IMR-90 (cell line): ENCODE data around the gene RUNX3. TPM values are rescaled to one million over a fixed set of nuclear protein-coding genes. Genes with fewer than 3 reads are reported as not detected.

ENCODE experiments used
- ATAC-seq: fragments of 200-7000 bp; cut with Tn5 transposase; 2 replicates; pipeline ENCODE4 v1.9.1; 2020; ENCODE audit warnings: low read depth, mild to moderate bottlenecking, moderate library complexity
- BruUV-seq: library from RNA; stranded (reverse); fragments of 400-500 nt; replicated peaks from 2 replicates; lab custom pipeline; 2021; lab: Mats Ljungman, UMichigan
- CTCF ChIA-PET: fragments of 300-600 bp; formaldehyde crosslinking; extraction: SDS; loops from one replicate; lab custom pipeline; 2021; ENCODE audit warnings: antibody characterized with exemption; lab: Yijun Ruan, JAX
- POLR2A ChIA-PET: fragments of 300-600 bp; sonication (Branson Sonifier 250); formaldehyde crosslinking; loops from one replicate; lab custom pipeline; 2022; ENCODE audit warnings: antibody characterized with exemption; ENCODE audit not compliant: unreplicated experiment; lab: Charles Lee
- DNase-seq: peaks from one replicate; pipeline ENCODE4 v3.0.0; 2013
- H2AFZ ChIP-seq: replicated peaks from 2 replicates; pipeline ENCODE3; 2013; ENCODE audit warnings: low read length, mild to moderate bottlenecking; ENCODE audit not compliant: poor library complexity
- H2AK5ac ChIP-seq: 2 replicates; pipeline ENCODE4 v1.6.1; 2013; ENCODE audit warnings: low read depth, low read length, inconsistent platforms
- H2AK9ac ChIP-seq: replicated peaks from 2 replicates; pipeline ENCODE3; 2013; ENCODE audit warnings: mild to moderate bottlenecking, low read depth, low read length, moderate library complexity; ENCODE audit not compliant: poor library complexity
- H2BK120ac ChIP-seq: 2 replicates; pipeline ENCODE4 v1.6.1; 2013; ENCODE audit warnings: low read depth, low read length, inconsistent platforms
- H2BK15ac ChIP-seq: 3 replicates; pipeline ENCODE4 v1.6.1; 2013; ENCODE audit warnings: low read depth, low read length, inconsistent platforms
- H2BK20ac ChIP-seq: 2 replicates; pipeline ENCODE4 v1.6.1; 2013; ENCODE audit warnings: low read depth, mild to moderate bottlenecking, inconsistent platforms, low read length, moderate library complexity
- H2BK5ac ChIP-seq: 2 replicates; pipeline ENCODE4 v1.6.1; 2013; ENCODE audit warnings: mild to moderate bottlenecking, low read depth, low read length, inconsistent platforms; ENCODE audit not compliant: poor library complexity, severe bottlenecking
- H3K14ac ChIP-seq: replicated peaks from 2 replicates; pipeline ENCODE4 v1.6.1; 2013; ENCODE audit warnings: low read depth, low read length, inconsistent platforms
- H3K18ac ChIP-seq: 2 replicates; pipeline ENCODE4 v1.6.1; 2013; ENCODE audit warnings: low read depth, low read length, control low read depth
- H3K23ac ChIP-seq: 2 replicates; pipeline ENCODE4 v1.6.1; 2013; ENCODE audit warnings: low read depth, low read length, inconsistent platforms
- H3K27ac ChIP-seq: 2 replicates; pipeline ENCODE4 v1.5.1; 2013; ENCODE audit warnings: mild to moderate bottlenecking, control low read depth, low read length; ENCODE audit not compliant: insufficient read depth
- H3K27me3 ChIP-seq: 2 replicates; pipeline ENCODE4 v1.6.1; 2013; ENCODE audit warnings: low read length; ENCODE audit not compliant: control insufficient read depth, insufficient read depth
- H3K36me3 ChIP-seq: 2 replicates; pipeline ENCODE4 v1.6.1; 2013; ENCODE audit warnings: low read length, mixed read lengths; ENCODE audit not compliant: control insufficient read depth, insufficient read depth
- H3K4ac ChIP-seq: 2 replicates; pipeline ENCODE4 v1.6.1; 2013; ENCODE audit warnings: low read depth, low read length, inconsistent platforms
- H3K4me1 ChIP-seq: 2 replicates; pipeline ENCODE4 v1.6.1; 2013; ENCODE audit warnings: low read length, mixed read lengths; ENCODE audit not compliant: control insufficient read depth, insufficient read depth
- H3K4me2 ChIP-seq: 2 replicates; pipeline ENCODE4 v1.6.1; 2013; ENCODE audit warnings: low read depth, mild to moderate bottlenecking, control low read depth, low read length, moderate library complexity
- H3K4me3 ChIP-seq: 2 replicates; pipeline ENCODE4 v1.5.1; 2013; ENCODE audit warnings: low read depth, mild to moderate bottlenecking, control low read depth, low read length, moderate library complexity; ENCODE audit not compliant: insufficient read depth
- H3K56ac ChIP-seq: 2 replicates; pipeline ENCODE4 v1.6.1; 2013; ENCODE audit warnings: low read length, inconsistent platforms; ENCODE audit not compliant: insufficient read depth; ENCODE audit errors: extremely low read depth
- H3K79me1 ChIP-seq, 2 experiments: 2 replicates each; pipeline ENCODE4 v1.6.1; 2013; ENCODE audit warnings: low read length in 2 of 2, inconsistent platforms in 1 of 2, low read depth in 1 of 2
- H3K9ac ChIP-seq: 2 replicates; pipeline ENCODE4 v1.6.1; 2013; ENCODE audit warnings: low read depth, low read length, control low read depth
- H3K9me1 ChIP-seq: 2 replicates; pipeline ENCODE4 v1.6.1; 2013; ENCODE audit warnings: low read length, inconsistent platforms; ENCODE audit not compliant: insufficient read depth
- H3K9me3 ChIP-seq: 2 replicates; pipeline ENCODE4 v1.6.1; 2013; ENCODE audit warnings: low read length; ENCODE audit not compliant: control insufficient read depth, insufficient read depth
- H4K20me1 ChIP-seq: 2 replicates; pipeline ENCODE4 v1.6.1; 2013; ENCODE audit warnings: low read length, inconsistent platforms; ENCODE audit not compliant: insufficient read depth
- H4K5ac ChIP-seq: 2 replicates; pipeline ENCODE4 v1.6.1; 2013; ENCODE audit warnings: mild to moderate bottlenecking, low read depth, low read length, control low read depth
- H4K8ac ChIP-seq, 2 experiments: 2 replicates each; pipeline ENCODE4 v1.6.1; 2013; ENCODE audit warnings: low read depth in 2 of 2, low read length in 2 of 2, control low read depth in 1 of 2, inconsistent platforms in 1 of 2
- H4K91ac ChIP-seq: 2 replicates; pipeline ENCODE4 v1.6.1; 2013; ENCODE audit warnings: low read depth, low read length, inconsistent platforms; ENCODE audit not compliant: insufficient read depth
- BHLHE40 ChIP-seq: fragments of 150-350 bp; IDR thresholded peaks from 2 replicates; pipeline ENCODE4 v1.6.1; 2016; ENCODE audit warnings: mild to moderate bottlenecking, low read depth, low read length
- CEBPB ChIP-seq: IDR thresholded peaks from 2 replicates; pipeline ENCODE4 v1.6.1; 2012; ENCODE audit warnings: low read depth, low read length, improper control_type of control experiment
- FOS ChIP-seq: fragments of 150-350 bp; IDR thresholded peaks from 2 replicates; pipeline ENCODE4 v1.6.1; 2016; ENCODE audit warnings: low read depth, low read length
- MAFK ChIP-seq: IDR thresholded peaks from 2 replicates; pipeline ENCODE4 v1.6.1; 2012; ENCODE audit warnings: low read depth, low read length, improper control_type of control experiment
- MXI1 ChIP-seq: IDR thresholded peaks from 2 replicates; pipeline ENCODE4 v1.6.1; 2012; ENCODE audit warnings: low read depth, mild to moderate bottlenecking, low read length, moderate library complexity, borderline replicate concordance
- NFE2L2 ChIP-seq: fragments of 150-350 bp; IDR thresholded peaks from 2 replicates; pipeline ENCODE4 v1.6.1; 2016; ENCODE audit warnings: low read depth, mild to moderate bottlenecking, low read length
- RCOR1 ChIP-seq: IDR thresholded peaks from 2 replicates; pipeline ENCODE4 v1.6.1; 2012; ENCODE audit warnings: mild to moderate bottlenecking, low read length, improper control_type of control experiment; ENCODE audit not compliant: insufficient replicate concordance
- SMC3 ChIP-seq: fragments of 150-350 bp; IDR thresholded peaks from 2 replicates; pipeline ENCODE4 v1.6.1; 2016; ENCODE audit warnings: low read depth, mild to moderate bottlenecking, antibody characterized with exemption, low read length, moderate library complexity
- WGBS, 2 experiments: methylation state at CpG; one replicate each; pipeline versions ENCODE4 v1.1.5 to v1.1.7; 2013; ENCODE audit warnings: missing lambda C conversion rate in 2 of 2; ENCODE audit not compliant: insufficient read length in 1 of 2; ENCODE audit errors: extremely low coverage in 2 of 2; 5-methylcytosine and 5-hydroxymethylcytosine counted together
- dilution Hi-C: fragments of 300-500 bp; cut with HindIII; formaldehyde crosslinking; loops from one replicate; pipeline ENCODE4 v1.14.3; 2018; ENCODE audit warnings: low sequenced_read_pairs; ENCODE audit not compliant: unreplicated experiment
- in situ Hi-C: fragments of 300-500 bp; cut with MboI; formaldehyde crosslinking; loops from 3 replicates; pipeline ENCODE4 v1.14.3; 2019; ENCODE audit warnings: low sequenced_read_pairs, inconsistent platforms, mixed read lengths
- intact Hi-C: fragments of 100-400 bp; cut with micrococcal nuclease; formaldehyde crosslinking; loops from 2 replicates; pipeline ENCODE4 v1.10.0; 2022
- polyA plus RNA-seq, 3 experiments: library from polyadenylated mRNA; depleted of rRNA; stranded (reverse); fragments of >200 nt; gene quantifications; 2 replicates each; pipeline ENCODE4 v1.2.3, GENCODE V29; 2012; ENCODE audit warnings: low replicate concordance in 1 of 3
- total RNA-seq: library from RNA; depleted of rRNA; stranded (reverse); fragments of >200 nt; gene quantifications from 2 replicates; pipeline ENCODE4 v1.2.3, GENCODE V29; 2012

Gene RUNX3
- total and polyA plus RNA-seq, 2 of the 4 experiments (the other 2 are of a cell fraction) = 0.07 TPM; not detected in 1

GRCh38 chr1:24938276-24938675 is 8.2 kb upstream of the RUNX3 start:
- in situ Hi-C loops (loop anchor here (10.0 kb wide), 1 partner anchor 267 kb away; no protein-coding TSS in a partner anchor), dilution Hi-C loops (no loop called here), intact Hi-C loops (no loop called here)
- Histone ChIP-seq H3K79me1 (no peaks in the 10 kb centered on the region), H3K9me1 (no peaks in the 10 kb centered on the region; the same call in 1 of the 2 replicates), H3K4me2 (no peak overlapping the region), H3K36me3 (no peaks in the 10 kb centered on the region), H3K4me3 (no peak overlapping the region), H3K14ac (no peak overlapping the region), H3K9ac (no peak overlapping the region), H3K27me3 (peaks cover 39% of the 10 kb centered on the region), H2AK9ac (no peak overlapping the region), H4K20me1 (no peaks in the 10 kb centered on the region), H3K4me1 (no peaks in the 10 kb centered on the region), H2BK15ac (no peak overlapping the region), H2BK20ac (no peak overlapping the region), H3K56ac (no peak overlapping the region), H2BK5ac (no peak overlapping the region), H4K8ac (no peak overlapping the region), H4K91ac (no peak overlapping the region), H3K27ac (no peak overlapping the region), H2AFZ (no peak overlapping the region), H3K18ac (no peak overlapping the region), H2BK120ac (no peak overlapping the region), H3K4ac (no peak overlapping the region), H3K9me3 (peaks cover 3% of the 10 kb centered on the region; the same call in 1 of the 2 replicates), H3K23ac (no peak overlapping the region), H4K5ac (no peak overlapping the region), H2AK5ac (no peak overlapping the region; the same call in 1 of the 2 replicates)
- TF ChIP-seq CEBPB (no peak), MXI1 (no peak), FOS (no peak), RCOR1 (no peak), SMC3 (no peak), BHLHE40 (no peak), MAFK (no peak), NFE2L2 (no peak)
- ChIA-PET CTCF (no interaction called here), POLR2A (no interaction called here)
- ATAC-seq (no peak), DNase-seq (no peak)
- BruUV-seq = no TSS peak
- WGBS, 2 experiments = 67% methylated on average over 3 of the region's 7 CpGs; no CpG with 5 or more reads in 1 of the 2 experiments
